Smooth muscle cell (in vitro differentiated cells): Measurements from ENCODE around the gene MDGA2. TPM values are rescaled to one million over a fixed set of nuclear protein-coding genes. Genes with fewer than 3 reads are reported as not detected.
"Not testable (repeated sequence)": the region's sequence is repeated elsewhere in the genome, so short reads cannot be mapped to it uniquely, and the experiment has no call there.

ENCODE experiments used
- DNase-seq: peaks from one replicate; lab custom pipeline; 2025; ENCODE audit not compliant: unreplicated experiment; lab: John Stamatoyannopoulos, UW
- H2AFZ ChIP-seq: fragments of 200-600 bp; sonication (generic); 2 replicates; pipeline ENCODE4 v1.6.0; 2016; ENCODE audit warnings: antibody characterized with exemption, low read depth, mild to moderate bottlenecking
- H3F3A ChIP-seq: fragments of 200-600 bp; sonication (generic); 2 replicates; pipeline ENCODE4 v1.6.0; 2017; ENCODE audit warnings: antibody characterized with exemption, low read depth
- H3K27ac ChIP-seq: fragments of 200-600 bp; sonication (generic); 2 replicates; pipeline ENCODE4 v1.5.1; 2016; ENCODE audit warnings: low read depth, mild to moderate bottlenecking
- H3K27me3 ChIP-seq: fragments of 200-600 bp; sonication (generic); 2 replicates; pipeline ENCODE4 v1.6.1; 2016; ENCODE audit warnings: low read depth, mild to moderate bottlenecking
- H3K36me3 ChIP-seq: fragments of 200-600 bp; sonication (generic); 2 replicates; pipeline ENCODE4 v1.5.1; 2016; ENCODE audit warnings: low read depth
- H3K4me1 ChIP-seq: fragments of 200-600 bp; sonication (generic); 2 replicates; pipeline ENCODE4 v1.5.1; 2016; ENCODE audit warnings: low read depth
- H3K4me2 ChIP-seq: fragments of 200-600 bp; sonication (generic); 2 replicates; pipeline ENCODE4 v1.6.0; 2016; ENCODE audit warnings: mild to moderate bottlenecking
- H3K4me3 ChIP-seq: fragments of 200-600 bp; sonication (generic); 2 replicates; pipeline ENCODE4 v1.5.1; 2016; ENCODE audit warnings: mild to moderate bottlenecking
- H3K79me2 ChIP-seq: fragments of 200-600 bp; sonication (generic); 2 replicates; pipeline ENCODE4 v1.6.0; 2016; ENCODE audit warnings: low read depth, mild to moderate bottlenecking
- H3K9ac ChIP-seq: fragments of 200-600 bp; sonication (generic); 2 replicates; pipeline ENCODE4 v1.6.0; 2016; ENCODE audit warnings: low read depth
- H3K9me3 ChIP-seq: fragments of 200-600 bp; sonication (generic); replicated peaks from 2 replicates; pipeline ENCODE4 v1.5.1; 2016; ENCODE audit warnings: low read depth
- H4K20me1 ChIP-seq: fragments of 200-600 bp; sonication (generic); 2 replicates; pipeline ENCODE4 v1.6.0; 2016; ENCODE audit warnings: low read depth
- CTCF ChIP-seq: fragments of 200-600 bp; sonication (generic); IDR thresholded peaks from 2 replicates; pipeline ENCODE4 v1.5.1; 2017; ENCODE audit warnings: borderline replicate concordance, mild to moderate bottlenecking, antibody characterized with exemption; ENCODE audit not compliant: insufficient read depth, poor library complexity, severe bottlenecking
- WGBS: methylation state at CpG from one replicate; pipeline ENCODE4 v1.1.7; 2016; ENCODE audit warnings: low lambda C conversion rate; 5-methylcytosine and 5-hydroxymethylcytosine counted together
- polyA plus RNA-seq: library from polyadenylated mRNA; unstranded; fragments of >200 nt; fragmentation: Nextera tagmentation; extraction: Ambion mirVana; gene quantifications from 2 replicates; pipeline ENCODE4 v1.2.1, GENCODE V29; 2016
- total RNA-seq: library from RNA; depleted of rRNA; stranded (reverse); fragments of >200 nt; gene quantifications from 2 replicates; pipeline ENCODE4 v1.2.3, GENCODE V29; 2014

Gene MDGA2
- total and polyA plus RNA-seq, 2 experiments from 2014 or later = 1.4 to 1.8 TPM

DNA sequence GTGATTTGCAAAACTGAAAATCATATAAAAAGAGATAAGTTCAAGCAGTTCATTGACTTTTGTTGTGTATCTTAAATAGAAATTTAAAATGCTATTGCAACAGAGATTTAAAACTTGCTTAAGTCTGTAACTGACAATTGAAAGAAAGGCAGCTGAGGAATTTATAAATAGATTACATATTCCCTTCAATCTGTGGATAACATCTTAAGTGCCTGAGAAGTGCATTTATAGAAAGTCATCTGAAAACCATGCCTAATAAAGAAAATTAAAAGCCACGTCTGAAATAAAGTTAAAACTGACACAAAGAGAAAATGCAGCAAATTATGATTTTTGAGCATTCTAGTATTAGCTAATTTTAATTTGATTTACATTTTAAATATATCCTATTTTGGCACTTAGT is 479.8 kb downstream of the MDGA2 start:
- no peaks in the 10 kb centered on the region for H3K79me2 ChIP-seq
- H3K9me3 ChIP-seq = no peaks in the 10 kb centered on the region
- H3K4me3 ChIP-seq = no peak overlapping the region
- no peaks in the 10 kb centered on the region for H3K27me3 ChIP-seq
- no peak for TF ChIP-seq CTCF
- no peak for DNase-seq
- H3F3A ChIP-seq = no peaks in the 10 kb centered on the region
- no peak overlapping the region for H3K9ac ChIP-seq
- no peaks in the 10 kb centered on the region for H3K36me3 ChIP-seq
- no peaks in the 10 kb centered on the region for H4K20me1 ChIP-seq
- H3K27ac ChIP-seq = no peak overlapping the region
- no peaks in the 10 kb centered on the region for H3K4me1 ChIP-seq
- no peak overlapping the region for H2AFZ ChIP-seq
- no peak overlapping the region for H3K4me2 ChIP-seq
- 85% methylated on average over 1 of the region's 1 CpG for WGBS

- no peak for DNase-seq
- Histone ChIP-seq H3K36me3 (no peaks in the 10 kb centered on the region), H3K79me2 (no peaks in the 10 kb centered on the region), H3K27me3 (no peaks in the 10 kb centered on the region), H2AFZ (no peak overlapping the region), H4K20me1 (no peaks in the 10 kb centered on the region), H3K27ac (peak overlapping the region; percentile 23), H3K4me3 (no peak overlapping the region), H3K9ac (no peak overlapping the region), H3F3A (no peaks in the 10 kb centered on the region), H3K4me1 (no peaks in the 10 kb centered on the region), H3K4me2 (no peak overlapping the region), H3K9me3 (no peaks in the 10 kb centered on the region)
- TF ChIP-seq CTCF = no peak
- 55% methylated on average over 1 of the region's 1 CpG for WGBS
Measured at GRCh38 chr14:47194055-47194454, 481.4 kb downstream of the MDGA2 start.

DNA sequence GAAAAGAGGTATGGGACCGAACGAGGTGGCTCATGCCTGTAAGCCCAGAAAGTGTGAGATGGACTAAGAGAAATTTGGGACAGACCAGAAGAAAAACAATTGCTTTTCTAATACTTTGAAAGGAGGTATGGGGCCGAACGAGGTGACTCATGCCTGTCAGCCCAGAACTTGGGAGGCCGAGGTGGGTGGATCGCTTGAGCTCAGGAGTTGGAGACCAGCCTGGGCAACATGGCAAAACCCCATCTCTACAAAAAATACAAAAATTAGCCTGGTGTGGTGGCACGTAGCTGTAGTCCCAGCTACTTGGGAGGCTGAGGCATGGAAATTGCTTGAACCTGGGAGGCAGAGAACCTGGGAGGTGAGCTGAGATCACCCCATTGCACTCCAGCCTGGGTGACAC is 483.2 kb downstream of the MDGA2 start:
- H3K9ac ChIP-seq, H3K36me3 ChIP-seq, H3K27ac ChIP-seq, H3K4me1 ChIP-seq, H3K27me3 ChIP-seq, H2AFZ ChIP-seq, H4K20me1 ChIP-seq, DNase-seq, H3F3A ChIP-seq, H3K79me2 ChIP-seq, H3K9me3 ChIP-seq, H3K4me3 ChIP-seq, H3K4me2 ChIP-seq: not testable (repeated sequence)
- 85% methylated on average over 7 of the region's 7 CpGs for WGBS

- WGBS = 92% methylated on average over 2 of the region's 2 CpGs
Measured at GRCh38 chr14:47191700-47192099, 483.7 kb downstream of the MDGA2 start.

More at GRCh38 chr14:47191700-47192099, 483.7 kb downstream of the MDGA2 start:
- Histone ChIP-seq H3K4me1 (peaks cover 3% of the 10 kb centered on the region), H2AFZ (no peak overlapping the region), H3K27me3 (no peaks in the 10 kb centered on the region), H3K27ac (no peak overlapping the region), H3K4me2 (no peak overlapping the region), H3K9ac (no peak overlapping the region), H3K36me3 (no peaks in the 10 kb centered on the region), H4K20me1 (no peaks in the 10 kb centered on the region), H3K79me2 (no peaks in the 10 kb centered on the region), H3F3A (no peaks in the 10 kb centered on the region), H3K9me3 (no peaks in the 10 kb centered on the region), H3K4me3 (no peak overlapping the region)
- no peak for DNase-seq
- TF ChIP-seq CTCF = no peak
